Lower leg skin (tissue), 4 donors: ENCODE data around the gene RAB5B. TPM values are rescaled to one million over a fixed set of nuclear protein-coding genes. Genes with fewer than 3 reads are reported as not detected.

Source experiments
- DNase-seq, 2 donors: peaks; one replicate each; pipeline ENCODE4 v3.0.0-alpha.2; 2019; ENCODE audit warnings: low spot score in 2 of 2
- H3K4me3 ChIP-seq: fragments of 200-600 bp; sonication (generic); 2 replicates; pipeline ENCODE4 v1.5.1; 2017; ENCODE audit warnings: mild to moderate bottlenecking, low read depth; ENCODE audit not compliant: poor library complexity, severe bottlenecking
- POLR2A ChIP-seq, 2 donors: fragments of 450-650 bp; IDR thresholded peaks; one replicate each; pipeline ENCODE4 v1.6.1; 2016 to 2017; ENCODE audit warnings: antibody characterized with exemption in 2 of 2, mild to moderate bottlenecking in 1 of 2, moderate library complexity in 1 of 2
- whole genome bisulfite sequencing, 2 donors: methylation state at CpG; one replicate each; pipeline ENCODE4 v1.1.5; 2018; 5-methylcytosine and 5-hydroxymethylcytosine counted together
- intact Hi-C: fragments of 100-400 bp; cut with DNase I; formaldehyde crosslinking; loops from one replicate; pipeline ENCODE4 v1.15.0; 2023; ENCODE audit warnings: low total_unique reads
- total RNA-seq, 4 donors: library from RNA; depleted of rRNA; stranded (reverse); fragments of >200 nt; gene quantifications; one replicate each; pipeline ENCODE4 v1.1.0, GENCODE V29; 2016
- TF ChIP-seq, protein P1 (sequence below), 3 donors: fragments of 450-650 bp; IDR thresholded peaks; one replicate each; pipeline ENCODE4 v1.5.1; 2016; ENCODE audit warnings: antibody characterized with exemption in 3 of 3, mild to moderate bottlenecking in 3 of 3, moderate library complexity in 2 of 3

RAB5B gene
- total RNA-seq, 4 donors from 2014 or later = 96.9 to 141 (median 129) TPM

DNA sequence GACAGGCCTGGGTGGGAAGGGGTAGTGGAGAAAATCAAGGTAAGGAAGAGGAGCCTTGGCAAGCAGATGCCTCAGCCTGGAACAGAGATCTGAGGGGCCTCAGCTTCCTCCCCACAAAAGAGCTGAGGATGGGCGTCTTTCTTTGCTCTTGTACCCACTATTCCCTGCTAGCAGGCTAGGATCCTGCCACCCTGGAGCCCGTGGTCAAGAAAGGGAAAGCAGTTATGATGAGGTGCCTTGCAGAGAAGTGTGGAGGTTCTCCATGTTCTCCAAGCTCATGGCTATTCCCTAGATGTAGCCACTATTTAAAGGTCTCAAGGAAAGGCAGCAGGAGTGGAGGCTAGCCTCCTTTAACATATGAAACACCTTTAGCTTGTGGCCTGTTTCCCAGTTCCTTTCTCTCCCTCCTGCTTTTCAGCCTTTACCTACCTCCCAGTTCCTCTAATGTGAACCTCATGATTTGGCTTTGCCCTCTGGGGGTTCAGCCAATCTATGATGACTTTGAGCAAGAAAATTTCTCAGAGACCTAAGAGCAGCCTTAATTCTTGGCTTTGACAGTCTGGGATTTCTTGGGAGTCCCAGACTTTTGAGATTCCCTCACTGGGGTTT is 48.1 kb downstream of the RAB5B start:
- intact Hi-C loops = no loop called here
- no peak for DNase-seq
- no peak overlapping the region for H3K4me3 ChIP-seq
- 66 to 76% methylated on average over 2 of the region's 2 CpGs for WGBS, 2 donors
- TF ChIP-seq, protein P1, sequence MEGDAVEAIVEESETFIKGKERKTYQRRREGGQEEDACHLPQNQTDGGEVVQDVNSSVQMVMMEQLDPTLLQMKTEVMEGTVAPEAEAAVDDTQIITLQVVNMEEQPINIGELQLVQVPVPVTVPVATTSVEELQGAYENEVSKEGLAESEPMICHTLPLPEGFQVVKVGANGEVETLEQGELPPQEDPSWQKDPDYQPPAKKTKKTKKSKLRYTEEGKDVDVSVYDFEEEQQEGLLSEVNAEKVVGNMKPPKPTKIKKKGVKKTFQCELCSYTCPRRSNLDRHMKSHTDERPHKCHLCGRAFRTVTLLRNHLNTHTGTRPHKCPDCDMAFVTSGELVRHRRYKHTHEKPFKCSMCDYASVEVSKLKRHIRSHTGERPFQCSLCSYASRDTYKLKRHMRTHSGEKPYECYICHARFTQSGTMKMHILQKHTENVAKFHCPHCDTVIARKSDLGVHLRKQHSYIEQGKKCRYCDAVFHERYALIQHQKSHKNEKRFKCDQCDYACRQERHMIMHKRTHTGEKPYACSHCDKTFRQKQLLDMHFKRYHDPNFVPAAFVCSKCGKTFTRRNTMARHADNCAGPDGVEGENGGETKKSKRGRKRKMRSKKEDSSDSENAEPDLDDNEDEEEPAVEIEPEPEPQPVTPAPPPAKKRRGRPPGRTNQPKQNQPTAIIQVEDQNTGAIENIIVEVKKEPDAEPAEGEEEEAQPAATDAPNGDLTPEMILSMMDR (IDR thresholded peaks at IDR 0.05) = no peak
- no peak for TF ChIP-seq POLR2A (IDR thresholded peaks at IDR 0.05)

GRCh38 chr12:56028511-56029165 is 54.8 kb downstream of the RAB5B start:
- no peak for DNase-seq
- 53 to 58% methylated on average over 5 of the region's 5 CpGs for WGBS, 2 donors
- intact Hi-C loops = loop anchor here (5.0 kb wide), 1 partner anchor 1489 kb away; no protein-coding TSS in a partner anchor
- TF ChIP-seq POLR2A (IDR thresholded peaks at IDR 0.05) = no peak
- TF ChIP-seq, protein P1 (IDR thresholded peaks at IDR 0.05) = no peak
- no peak overlapping the region for H3K4me3 ChIP-seq

GRCh38 chr12:56029166-56029519 is 55.3 kb downstream of the RAB5B start:
- DNase-seq = no peak
- no peak for TF ChIP-seq POLR2A (IDR thresholded peaks at IDR 0.05)
- TF ChIP-seq, protein P1 (IDR thresholded peaks at IDR 0.05) = no peak
- intact Hi-C loops = loop anchor here (5.0 kb wide), 1 partner anchor 1488 kb away; no protein-coding TSS in a partner anchor
- no peak overlapping the region for H3K4me3 ChIP-seq

DNA sequence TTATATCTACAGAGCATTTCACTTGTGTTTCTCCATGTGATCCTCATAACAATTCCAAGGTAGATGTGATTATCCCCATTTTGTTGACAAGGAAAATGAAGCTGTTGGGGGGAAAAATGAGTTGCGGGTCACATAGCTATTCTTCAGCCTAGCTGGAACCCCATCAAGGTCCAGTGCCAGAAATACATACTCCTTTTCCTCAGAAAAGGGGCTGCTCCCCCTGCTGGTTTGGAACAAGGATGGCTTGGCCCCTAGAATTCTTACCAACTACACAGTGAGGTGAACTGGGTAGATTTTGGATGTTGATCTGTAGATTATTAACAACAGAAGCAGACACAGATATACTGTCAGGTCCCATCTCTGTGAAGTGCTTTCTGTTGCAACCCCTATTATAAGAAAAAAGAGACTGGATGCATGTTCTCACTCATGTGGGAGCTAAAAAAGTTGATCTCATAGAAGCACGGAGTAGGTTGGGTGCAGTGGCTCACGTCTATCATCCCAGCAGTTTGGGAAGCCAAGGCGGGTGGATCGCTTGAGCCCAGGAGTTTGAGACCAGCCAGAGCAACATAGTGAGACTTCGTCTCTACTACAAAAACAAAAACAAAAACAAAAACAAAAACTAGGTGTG is 55.9 kb downstream of the RAB5B start:
- intact Hi-C loops = loop anchor here (5.0 kb wide), 1 partner anchor 1488 kb away; no protein-coding TSS in a partner anchor
- 81 to 83% methylated on average over 6 of the region's 6 CpGs for WGBS, 2 donors
- no peak for DNase-seq
- TF ChIP-seq POLR2A (IDR thresholded peaks at IDR 0.05) = no peak
- TF ChIP-seq, protein P1 (IDR thresholded peaks at IDR 0.05) = no peak
- no peak overlapping the region for H3K4me3 ChIP-seq

DNA sequence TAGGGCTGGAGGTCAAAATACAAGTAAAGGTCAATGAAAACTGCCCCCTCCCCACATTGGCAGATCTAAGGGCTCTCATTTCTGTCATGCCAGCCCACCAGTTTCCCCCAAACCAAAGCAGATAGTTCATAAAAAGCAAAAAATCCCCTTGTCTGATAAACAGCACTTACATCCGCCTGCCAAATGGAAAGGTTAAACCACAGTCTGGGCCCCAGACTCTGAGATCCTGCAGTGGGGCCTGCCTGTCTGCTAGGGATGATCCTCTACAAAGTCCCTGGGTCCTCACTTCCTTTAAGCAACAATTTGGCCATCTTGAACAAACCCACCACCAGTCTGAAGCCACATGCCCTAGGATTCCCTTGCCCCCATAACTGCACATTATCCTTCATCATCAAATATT is 58.1 kb downstream of the RAB5B start:
- TF ChIP-seq POLR2A (IDR thresholded peaks at IDR 0.05) = no peak
- TF ChIP-seq, protein P1 (IDR thresholded peaks at IDR 0.05) = no peak
- no peak overlapping the region for H3K4me3 ChIP-seq
- WGBS, 2 donors = 95 to 100% methylated on average over 1 of the region's 1 CpG
- intact Hi-C loops = no loop called here
- DNase-seq = no peak
